ENCODE data around the gene GABRB2. TPM values are rescaled to one million over a fixed set of nuclear protein-coding genes. Genes with fewer than 3 reads are reported as not detected.

The GABRB2 gene
- total and polyA plus RNA-seq, 2 experiments from 2014 or later = 0.11 to 0.94 TPM

- Mint-ChIP-seq H3K9me3 (peaks cover 4% of the 10 kb centered on the region; the same call in 2 of the 3 replicates), H3K36me3 (ENCODE audit: low read depth) (no peaks in the 10 kb centered on the region), H3K27ac (no peak overlapping the region; the same call in 1 of the 2 replicates), H3K4me3 (no peak overlapping the region), H3K27me3 (ENCODE audit: insufficient read depth, low read depth, poor library complexity) (no peaks in the 10 kb centered on the region), H3K4me1 (peaks cover 4% of the 10 kb centered on the region; the same call in 2 of the 3 replicates)
- Histone ChIP-seq H3K79me2 (replicated peaks; ENCODE audit: insufficient read depth) (no peaks in the 10 kb centered on the region), H3F3A (replicated peaks; ENCODE audit: low read depth) (no peaks in the 10 kb centered on the region), H3K4me2 (no peak overlapping the region), H3K4me3 (no peak overlapping the region), H2AFZ (peak overlapping the region; percentile 47; the same call in 1 of the 2 replicates), H3K36me3 (ENCODE audit: insufficient read depth) (no peaks in the 10 kb centered on the region), H3K27ac (ENCODE audit: low read depth) (no peak overlapping the region), H3K9me2 (ENCODE audit: insufficient read depth) (peaks cover 10% of the 10 kb centered on the region), H3K27me3 (ENCODE audit: insufficient read depth) (no peaks in the 10 kb centered on the region), H3K4me1 (ENCODE audit: insufficient read depth) (no peaks in the 10 kb centered on the region), H4K20me1 (replicated peaks; ENCODE audit: insufficient read depth) (no peaks in the 10 kb centered on the region)
- DNase-seq (ENCODE audit: low spot score) = no peak
- TF ChIP-seq EZH2phosphoT487 (IDR thresholded peaks at IDR 0.05; ENCODE audit: unreplicated experiment) (no peak), ZNF114 (CRISPR knock-in tag; IDR thresholded peaks at IDR 0.05) (no peak), CREB1 (CRISPR knock-in tag; IDR thresholded peaks at IDR 0.05; ENCODE audit: low read depth) (no peak), JUNB (IDR thresholded peaks at IDR 0.05; ENCODE audit: unreplicated experiment) (no peak), ZNF331 (CRISPR knock-in tag; IDR thresholded peaks at IDR 0.05; ENCODE audit: low read depth) (no peak), ZNF462 (CRISPR knock-in tag; IDR thresholded peaks at IDR 0.05) (no peak), ETS1 (IDR thresholded peaks at IDR 0.05) (no peak), CTCF (conservative IDR thresholded peaks at IDR 0.05; ENCODE audit: low read depth in 2 of 2) (no peak), NANOG (IDR thresholded peaks at IDR 0.05; ENCODE audit: borderline replicate concordance) (no peak), EZH2 (IDR thresholded peaks at IDR 0.05; ENCODE audit: low read depth, unreplicated experiment) (no peak)
- ATAC-seq = no peak
Measured at GRCh38 chr5:161273410-161273809, 273.1 kb downstream of the GABRB2 start.

Data from GM23338 (cell line).